Measurements from ENCODE around the gene CD38.

Gene CD38

DNA sequence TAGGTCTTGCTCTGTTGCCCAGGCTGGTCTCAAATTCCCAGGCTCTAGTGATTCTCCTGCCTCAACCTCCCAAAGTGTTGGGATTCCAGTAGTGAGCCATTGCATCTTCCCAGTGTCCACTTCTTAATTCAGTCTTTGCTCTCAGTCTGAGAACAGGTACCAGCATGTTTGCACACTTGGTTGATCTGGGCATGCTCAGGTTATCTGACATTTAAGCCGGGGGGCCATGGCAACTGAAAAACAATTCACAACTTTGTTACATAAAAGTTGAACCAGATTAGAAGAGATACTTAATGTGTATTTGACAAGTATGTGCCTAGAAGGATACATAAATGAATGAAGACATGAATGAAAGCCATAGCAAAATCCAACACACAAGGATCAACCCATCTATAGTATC lies 121.4 kb downstream of the CD38 start:
- DNase-seq (ENCODE audit: low read depth) = no peak

DNA sequence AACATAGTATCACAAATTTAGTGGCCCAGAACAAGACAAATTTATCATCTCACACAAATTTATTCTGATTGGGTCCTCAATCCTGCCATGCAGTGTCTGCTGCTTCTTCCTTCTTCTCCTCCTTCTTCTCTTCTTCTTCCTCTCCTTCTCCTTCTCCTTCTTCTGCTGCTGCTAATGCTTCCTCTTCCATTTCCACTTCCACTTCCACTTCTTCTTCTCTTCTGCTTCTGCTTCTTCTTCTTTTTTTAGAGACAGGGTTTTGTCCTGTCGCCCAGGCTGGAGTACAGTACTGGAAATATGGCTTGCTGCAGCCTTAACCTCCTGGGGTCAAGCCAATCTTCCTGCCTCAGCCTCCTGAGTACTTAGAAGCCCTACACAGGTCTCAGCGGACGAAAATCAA lies 122.9 kb downstream of the CD38 start:
- DNase-seq (ENCODE audit: low read depth) = no peak

- no peak for DNase-seq (ENCODE audit: low read depth)
These were observed 123.9 kb downstream of the CD38 start for GRCh38 chr4:15901998-15902397.

GRCh38 chr4:15902746-15903145 lies 124.6 kb downstream of the CD38 start:
- no peak for DNase-seq (ENCODE audit: low read depth)
